GM12891 (cell line): ENCODE results near the gene VAV2.

Experiments
- POLR2A ChIP-seq: IDR thresholded peaks from 2 replicates; pipeline ENCODE4 v1.6.1; 2011; ENCODE audit warnings: low read depth, low read length, control low read depth
- POLR2AphosphoS5 ChIP-seq: IDR thresholded peaks from 2 replicates; pipeline ENCODE4 v1.6.1; 2011; ENCODE audit warnings: low read depth, low read length, control low read depth

DNA sequence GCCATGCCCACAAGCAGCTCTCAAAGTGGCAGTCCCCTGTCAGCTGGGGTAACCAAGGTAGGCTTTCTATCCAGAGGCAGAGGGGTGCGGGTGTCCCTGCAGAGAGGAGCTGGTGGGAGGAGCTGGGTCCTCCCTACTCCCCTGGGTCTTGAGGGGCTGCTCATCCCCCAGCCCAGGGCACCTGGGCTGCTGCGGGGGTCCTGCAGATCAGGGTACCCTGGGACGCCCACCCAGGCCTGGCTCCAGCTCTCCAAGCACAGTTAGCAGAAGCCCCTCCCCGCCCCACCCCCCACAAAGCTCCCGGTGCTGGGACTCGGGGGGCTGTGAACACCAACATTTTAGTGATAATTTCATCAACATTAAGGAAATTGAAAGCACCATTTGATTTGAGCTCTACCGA, 29.8 kb downstream of the VAV2 start:
- TF ChIP-seq POLR2A (no peak), POLR2AphosphoS5 (no peak)
